A673 (cell line): Measurements from ENCODE around the gene CFL2.

Source experiments
- EZH2 ChIP-seq: fragments of 200-600 bp; sonication (generic); IDR thresholded peaks from 2 replicates; pipeline ENCODE4 v1.6.1; 2017; ENCODE audit warnings: borderline replicate concordance, low read depth, mild to moderate bottlenecking, mixed read lengths, antibody characterized with exemption, low read length; ENCODE audit not compliant: poor library complexity, severe bottlenecking
- TF ChIP-seq, protein P1 (sequence below): fragments of 300-800, 200-600 bp; sonication (generic); conservative IDR thresholded peaks from 2 replicates; pipeline ENCODE4 v1.5.1; 2017; ENCODE audit warnings: low read depth, mild to moderate bottlenecking, antibody characterized with exemption, low read length, moderate library complexity, mixed read lengths

GRCh38 chr14:34710006-34710405 lies 4.4 kb downstream of the CFL2 start:
- TF ChIP-seq, protein P1, sequence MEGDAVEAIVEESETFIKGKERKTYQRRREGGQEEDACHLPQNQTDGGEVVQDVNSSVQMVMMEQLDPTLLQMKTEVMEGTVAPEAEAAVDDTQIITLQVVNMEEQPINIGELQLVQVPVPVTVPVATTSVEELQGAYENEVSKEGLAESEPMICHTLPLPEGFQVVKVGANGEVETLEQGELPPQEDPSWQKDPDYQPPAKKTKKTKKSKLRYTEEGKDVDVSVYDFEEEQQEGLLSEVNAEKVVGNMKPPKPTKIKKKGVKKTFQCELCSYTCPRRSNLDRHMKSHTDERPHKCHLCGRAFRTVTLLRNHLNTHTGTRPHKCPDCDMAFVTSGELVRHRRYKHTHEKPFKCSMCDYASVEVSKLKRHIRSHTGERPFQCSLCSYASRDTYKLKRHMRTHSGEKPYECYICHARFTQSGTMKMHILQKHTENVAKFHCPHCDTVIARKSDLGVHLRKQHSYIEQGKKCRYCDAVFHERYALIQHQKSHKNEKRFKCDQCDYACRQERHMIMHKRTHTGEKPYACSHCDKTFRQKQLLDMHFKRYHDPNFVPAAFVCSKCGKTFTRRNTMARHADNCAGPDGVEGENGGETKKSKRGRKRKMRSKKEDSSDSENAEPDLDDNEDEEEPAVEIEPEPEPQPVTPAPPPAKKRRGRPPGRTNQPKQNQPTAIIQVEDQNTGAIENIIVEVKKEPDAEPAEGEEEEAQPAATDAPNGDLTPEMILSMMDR: no peak
- TF ChIP-seq EZH2: no peak
